Fibroblast of villous mesenchyme (primary cell): ENCODE results near the gene ZCCHC10. TPM values are rescaled to one million over a fixed set of nuclear protein-coding genes. Genes with fewer than 3 reads are reported as not detected.
A peak's percentile ranks its signal among the peaks of the same experiment; 100 is the strongest.
"Not testable (repeated sequence)": the region's sequence is repeated elsewhere in the genome, so short reads cannot be mapped to it uniquely, and the experiment has no call there.

Experiments used
- DNase-seq: peaks from one replicate; pipeline ENCODE4 v3.0.0-alpha.2; 2010; ENCODE audit warnings: low read depth
- H3K4me3 ChIP-seq: 2 replicates; pipeline ENCODE4 v1.5.1; 2011; ENCODE audit warnings: low read depth, mild to moderate bottlenecking, low read length
- total RNA-seq: library from RNA; depleted of rRNA; stranded (reverse); fragments of >200 nt; gene quantifications from 2 replicates; pipeline ENCODE4 v1.2.3, GENCODE V29; 2012
- TF ChIP-seq, protein P1 (sequence below): IDR thresholded peaks from 2 replicates; pipeline ENCODE4 v1.5.1; 2012; ENCODE audit warnings: low read depth, mild to moderate bottlenecking, low read length; ENCODE audit not compliant: insufficient read depth

ZCCHC10 gene
- total RNA-seq, 1 donor = 25.5 TPM

DNA sequence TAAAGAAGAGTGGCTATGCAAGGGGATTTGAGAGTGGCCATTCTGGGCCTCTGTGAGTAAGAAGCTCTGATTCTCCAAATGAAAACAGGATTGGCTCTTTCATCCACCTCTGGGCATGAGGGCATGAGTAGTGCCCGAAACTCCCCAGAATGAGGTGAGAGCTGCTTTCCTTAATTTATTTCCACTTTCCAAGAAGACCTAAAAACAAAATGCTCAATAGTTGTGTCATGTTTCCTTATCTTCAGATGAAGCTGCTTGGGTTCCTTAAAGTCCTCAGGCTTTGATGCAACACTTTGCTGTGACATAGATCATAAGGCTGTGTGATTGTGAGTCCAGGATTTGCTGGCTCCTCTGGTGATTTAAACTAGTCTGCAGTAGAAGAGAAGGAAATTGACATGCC is 3.1 kb upstream of the ZCCHC10 start:
- TF ChIP-seq, protein P1, sequence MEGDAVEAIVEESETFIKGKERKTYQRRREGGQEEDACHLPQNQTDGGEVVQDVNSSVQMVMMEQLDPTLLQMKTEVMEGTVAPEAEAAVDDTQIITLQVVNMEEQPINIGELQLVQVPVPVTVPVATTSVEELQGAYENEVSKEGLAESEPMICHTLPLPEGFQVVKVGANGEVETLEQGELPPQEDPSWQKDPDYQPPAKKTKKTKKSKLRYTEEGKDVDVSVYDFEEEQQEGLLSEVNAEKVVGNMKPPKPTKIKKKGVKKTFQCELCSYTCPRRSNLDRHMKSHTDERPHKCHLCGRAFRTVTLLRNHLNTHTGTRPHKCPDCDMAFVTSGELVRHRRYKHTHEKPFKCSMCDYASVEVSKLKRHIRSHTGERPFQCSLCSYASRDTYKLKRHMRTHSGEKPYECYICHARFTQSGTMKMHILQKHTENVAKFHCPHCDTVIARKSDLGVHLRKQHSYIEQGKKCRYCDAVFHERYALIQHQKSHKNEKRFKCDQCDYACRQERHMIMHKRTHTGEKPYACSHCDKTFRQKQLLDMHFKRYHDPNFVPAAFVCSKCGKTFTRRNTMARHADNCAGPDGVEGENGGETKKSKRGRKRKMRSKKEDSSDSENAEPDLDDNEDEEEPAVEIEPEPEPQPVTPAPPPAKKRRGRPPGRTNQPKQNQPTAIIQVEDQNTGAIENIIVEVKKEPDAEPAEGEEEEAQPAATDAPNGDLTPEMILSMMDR = no peak
- H3K4me3 ChIP-seq = no peak overlapping the region
- DNase-seq = no peak

GRCh38 chr5:133026664-133027153 is 360 bp upstream of the ZCCHC10 start:
- TF ChIP-seq, protein P1 = no peak
- H3K4me3 ChIP-seq = peak overlapping the region; percentile 97
- no peak for DNase-seq

DNA sequence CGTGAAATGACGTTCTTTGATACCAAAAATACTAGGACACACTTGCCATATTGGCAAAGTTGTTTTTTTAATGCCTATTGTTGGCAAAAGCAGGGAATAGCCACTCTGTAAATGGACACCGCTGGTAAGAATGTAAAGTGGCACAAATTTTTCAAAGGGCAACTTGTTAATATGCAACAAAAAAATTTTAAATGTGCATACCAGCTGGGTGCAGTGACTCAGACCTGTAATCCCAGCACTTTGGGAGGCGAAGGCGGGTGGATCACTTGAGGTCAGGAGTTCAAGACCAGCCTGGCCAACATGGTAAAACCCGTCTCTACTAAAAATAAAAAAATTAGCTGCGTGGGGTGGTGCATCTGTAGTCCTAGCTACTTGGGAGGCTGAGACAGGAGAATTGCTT is 6.9 kb downstream of the ZCCHC10 start:
- not testable (repeated sequence) for H3K4me3 ChIP-seq, DNase-seq

DNA sequence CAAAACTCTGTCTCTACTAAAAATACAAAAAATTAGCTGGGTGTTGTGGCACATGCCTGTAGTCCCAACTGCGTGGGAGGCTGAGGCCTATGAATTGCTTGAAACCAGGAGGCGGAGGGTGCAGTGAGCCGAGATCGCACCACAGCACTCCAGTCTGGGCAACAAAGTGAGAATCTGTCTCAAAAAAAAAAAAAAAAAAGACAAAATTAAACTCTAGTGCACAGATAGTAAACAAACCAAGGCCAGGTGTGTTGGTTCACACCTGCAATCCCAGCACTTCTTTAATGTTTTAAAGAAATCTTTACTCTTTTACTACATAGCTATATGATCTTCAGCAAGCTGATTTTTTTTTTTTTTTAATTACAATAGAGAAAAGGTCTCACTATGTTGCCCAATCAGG is 8.4 kb downstream of the ZCCHC10 start:
- H3K4me3 ChIP-seq = no peak overlapping the region
- DNase-seq = no peak
- TF ChIP-seq, protein P1 = no peak

DNA sequence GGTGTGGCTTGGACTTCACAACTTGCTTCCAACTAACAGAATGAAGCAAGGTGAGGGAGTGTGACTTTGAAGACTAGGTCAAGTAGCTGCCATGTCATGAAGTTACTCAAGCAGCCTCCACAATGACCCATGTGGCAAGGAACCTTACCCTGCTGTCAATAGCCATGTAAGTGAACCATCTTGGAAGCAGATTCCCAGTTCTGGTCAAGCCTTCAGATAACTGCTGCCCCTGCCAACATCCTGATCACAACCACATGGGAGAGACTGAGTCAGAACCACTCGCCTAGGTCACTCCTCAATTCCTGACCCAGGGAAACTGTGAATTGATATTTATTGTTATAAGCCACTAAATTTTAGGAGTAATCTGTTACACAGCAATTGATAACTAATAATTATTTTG is 10.9 kb downstream of the ZCCHC10 start:
- DNase-seq = no peak
- no peak overlapping the region for H3K4me3 ChIP-seq
- TF ChIP-seq, protein P1 = no peak

DNA sequence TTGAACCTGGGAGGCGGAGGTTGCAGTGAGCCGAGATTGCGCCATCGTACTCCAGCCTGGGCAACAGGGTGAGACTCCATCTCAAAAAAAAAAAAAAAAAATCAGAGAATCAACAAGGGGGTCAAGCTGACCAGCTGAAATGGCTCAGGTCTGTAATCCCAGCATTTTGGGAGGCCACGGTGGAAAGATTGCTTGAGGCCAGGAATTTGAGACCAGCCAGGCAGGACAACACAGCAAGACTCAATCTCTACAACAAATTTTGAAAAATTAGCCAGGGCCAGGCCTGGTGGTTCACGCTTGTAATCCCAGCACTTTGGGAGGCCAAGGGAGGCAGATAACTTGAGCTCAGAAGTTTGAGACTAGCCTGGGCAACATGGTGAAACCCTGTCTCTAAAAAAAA is 17.9 kb downstream of the ZCCHC10 start:
- H3K4me3 ChIP-seq, DNase-seq: not testable (repeated sequence)

GRCh38 chr5:133006653-133007052 is 19.7 kb downstream of the ZCCHC10 start:
- TF ChIP-seq, protein P1 = no peak
- H3K4me3 ChIP-seq = no peak overlapping the region
- DNase-seq = peak; percentile 8

DNA sequence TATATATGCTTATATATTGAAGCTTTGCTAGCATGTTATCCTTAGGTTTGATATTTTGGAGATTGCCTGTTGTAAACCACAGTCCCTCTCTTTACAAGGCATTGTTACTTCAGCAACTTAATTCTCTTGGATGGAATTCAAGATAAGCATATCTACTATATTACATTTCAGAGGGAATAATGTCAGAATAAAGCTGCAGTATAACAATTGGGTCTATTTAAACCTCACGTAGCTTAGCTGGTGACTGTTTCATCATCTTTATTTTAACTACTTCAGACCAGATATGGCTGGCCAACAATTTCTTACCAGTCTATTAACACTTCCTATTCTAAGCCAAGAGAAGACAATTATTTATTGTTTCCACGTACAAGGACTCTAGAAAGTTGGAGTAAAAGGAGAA is 27.1 kb downstream of the ZCCHC10 start:
- no peak overlapping the region for H3K4me3 ChIP-seq
- TF ChIP-seq, protein P1 = no peak
- DNase-seq = no peak
